Trophoblast cell (in vitro differentiated cells and primary cell): ENCODE data around the gene PIK3R1.
"Not testable (repeated sequence)": the region's sequence is repeated elsewhere in the genome, so short reads cannot be mapped to it uniquely, and the experiment has no call there.

ENCODE experiments used
- DNase-seq, 2 donors: peaks; one replicate each; pipeline ENCODE4 v3.0.0-alpha.2; 2016
- H2AFZ ChIP-seq: 2 replicates; pipeline ENCODE4 v1.6.1; 2013; ENCODE audit warnings: low read length, moderate library complexity, mild to moderate bottlenecking; ENCODE audit not compliant: insufficient read depth, poor library complexity
- H2AK5ac ChIP-seq: 2 replicates; pipeline ENCODE4 v1.6.1; 2013; ENCODE audit warnings: mild to moderate bottlenecking, low read length
- H2BK120ac ChIP-seq: 2 replicates; pipeline ENCODE4 v1.6.1; 2013; ENCODE audit warnings: low read length, mild to moderate bottlenecking, moderate library complexity; ENCODE audit not compliant: insufficient read depth, poor library complexity
- H2BK12ac ChIP-seq: 2 replicates; pipeline ENCODE4 v1.6.1; 2013; ENCODE audit warnings: mild to moderate bottlenecking, low read length, moderate library complexity
- H2BK5ac ChIP-seq: 2 replicates; pipeline ENCODE4 v1.6.1; 2013; ENCODE audit warnings: low read length, low read depth, moderate library complexity, mild to moderate bottlenecking; ENCODE audit not compliant: poor library complexity
- H3K14ac ChIP-seq: 2 replicates; pipeline ENCODE4 v1.6.1; 2013; ENCODE audit warnings: mild to moderate bottlenecking, low read length
- H3K18ac ChIP-seq: 2 replicates; pipeline ENCODE4 v1.6.1; 2013; ENCODE audit warnings: mild to moderate bottlenecking, low read length
- H3K23ac ChIP-seq: 2 replicates; pipeline ENCODE4 v1.6.1; 2013; ENCODE audit warnings: low read length
- H3K27ac ChIP-seq: 2 replicates; pipeline ENCODE4 v1.5.1; 2013; ENCODE audit warnings: low read depth, mild to moderate bottlenecking, inconsistent platforms, low read length, moderate library complexity
- H3K27me3 ChIP-seq: 2 replicates; pipeline ENCODE4 v1.6.1; 2013; ENCODE audit warnings: inconsistent platforms, mild to moderate bottlenecking, low read length, moderate library complexity; ENCODE audit not compliant: insufficient read depth
- H3K36me3 ChIP-seq, 2 experiments: 1 replicate in 1 of 2; 2 replicates in 1 of 2; pipeline ENCODE4 v1.6.1; 2013; ENCODE audit warnings: low read length in 2 of 2, mild to moderate bottlenecking in 2 of 2, moderate library complexity in 1 of 2; ENCODE audit not compliant: insufficient read depth in 2 of 2, control insufficient read depth in 1 of 2
- H3K4ac ChIP-seq: 2 replicates; pipeline ENCODE4 v1.6.1; 2013; ENCODE audit warnings: low read depth, mild to moderate bottlenecking, low read length, moderate library complexity
- H3K4me1 ChIP-seq, 2 experiments: 1 replicate in 1 of 2; 2 replicates in 1 of 2; pipeline ENCODE4 v1.6.1; 2013; ENCODE audit warnings: low read length in 2 of 2, mild to moderate bottlenecking in 2 of 2, moderate library complexity in 1 of 2; ENCODE audit not compliant: insufficient read depth in 2 of 2, control insufficient read depth in 1 of 2
- H3K4me2 ChIP-seq: 2 replicates; pipeline ENCODE4 v1.6.1; 2013; ENCODE audit warnings: inconsistent platforms, mild to moderate bottlenecking, low read length, moderate library complexity
- H3K4me3 ChIP-seq: 2 replicates; pipeline ENCODE4 v1.5.1; 2013; ENCODE audit warnings: mild to moderate bottlenecking, low read depth, low read length, inconsistent platforms
- H3K79me1 ChIP-seq: one replicate; pipeline ENCODE4 v1.6.1; 2013; ENCODE audit warnings: low read length
- H3K79me2 ChIP-seq: 2 replicates; pipeline ENCODE4 v1.6.1; 2013; ENCODE audit warnings: low read length, mild to moderate bottlenecking; ENCODE audit not compliant: control insufficient read depth, insufficient read depth, poor library complexity
- H3K9ac ChIP-seq: 2 replicates; pipeline ENCODE4 v1.6.1; 2013; ENCODE audit warnings: mild to moderate bottlenecking, low read length
- H3K9me3 ChIP-seq: 2 replicates; pipeline ENCODE4 v1.6.1; 2013; ENCODE audit warnings: low read depth, mild to moderate bottlenecking, control low read depth, inconsistent platforms, low read length; ENCODE audit not compliant: insufficient read depth
- H4K12ac ChIP-seq: 2 replicates; pipeline ENCODE4 v1.6.1; 2013; ENCODE audit warnings: low read depth, mild to moderate bottlenecking, low read length, moderate library complexity
- H4K8ac ChIP-seq: 2 replicates; pipeline ENCODE4 v1.6.1; 2013; ENCODE audit warnings: low read depth, mild to moderate bottlenecking, low read length, moderate library complexity
- H4K91ac ChIP-seq: one replicate; pipeline ENCODE4 v1.6.1; 2013; ENCODE audit warnings: low read depth, mild to moderate bottlenecking, low read length, moderate library complexity
- WGBS: extraction: QIAGEN DNeasy Blood & Tissue Kit; methylation state at CpG from one replicate; pipeline ENCODE4 v1.1.7; 2013; ENCODE audit warnings: missing lambda C conversion rate; ENCODE audit not compliant: insufficient read length, insufficient coverage; ENCODE audit errors: extremely low coverage; 5-methylcytosine and 5-hydroxymethylcytosine counted together

The PIK3R1 gene

GRCh38 chr5:68235229-68235628 is 19.7 kb downstream of the PIK3R1 start:
- H3K4me2 ChIP-seq, H4K12ac ChIP-seq, H3K79me1 ChIP-seq, H3K36me3 ChIP-seq, H3K9me3 ChIP-seq, H3K18ac ChIP-seq, H2AK5ac ChIP-seq, H2BK120ac ChIP-seq, H3K9ac ChIP-seq, H3K4me3 ChIP-seq, H3K79me2 ChIP-seq, H3K23ac ChIP-seq, H2BK5ac ChIP-seq, H3K14ac ChIP-seq, H2BK12ac ChIP-seq, DNase-seq, H3K27ac ChIP-seq, H3K27me3 ChIP-seq, H3K4ac ChIP-seq, H4K91ac ChIP-seq, H4K8ac ChIP-seq, H2AFZ ChIP-seq: not testable (repeated sequence)
- WGBS: no CpG with 5 or more reads among the region's 2 CpGs
- H3K4me1 ChIP-seq: peaks cover 5 to 15% of the 10 kb centered on the region in 2 experiments

- Histone ChIP-seq H3K4me1 (peaks cover 3% of the 10 kb centered on the region in 2 experiments), H4K91ac (no peak overlapping the region), H3K36me3 (peaks cover 2 to 3% of the 10 kb centered on the region in 2 experiments), H2BK120ac (no peak overlapping the region), H3K79me2 (peaks cover 1% of the 10 kb centered on the region), H3K9me3 (no peaks in the 10 kb centered on the region), H3K4me3 (no peak overlapping the region), H2BK12ac (no peak overlapping the region), H2AFZ (no peak overlapping the region), H3K9ac (no peak overlapping the region), H3K23ac (no peak overlapping the region), H3K79me1 (no peaks in the 10 kb centered on the region), H2AK5ac (no peak overlapping the region), H3K27ac (no peak overlapping the region), H4K12ac (no peak overlapping the region), H4K8ac (no peak overlapping the region), H3K4me2 (no peak overlapping the region), H3K4ac (no peak overlapping the region), H3K27me3 (no peaks in the 10 kb centered on the region), H2BK5ac (no peak overlapping the region), H3K14ac (no peak overlapping the region), H3K18ac (no peak overlapping the region)
- no CpG with 5 or more reads among the region's 2 CpGs for whole genome bisulfite sequencing
- no peak for DNase-seq
Measured at GRCh38 chr5:68237715-68238114, 22.2 kb downstream of the PIK3R1 start.

- Histone ChIP-seq H3K79me1 (no peaks in the 10 kb centered on the region), H2AFZ (no peak overlapping the region), H3K79me2 (peaks cover 1% of the 10 kb centered on the region), H4K8ac (peak overlapping the region; percentile 35), H3K27ac (no peak overlapping the region), H3K14ac (no peak overlapping the region), H3K4me2 (no peak overlapping the region), H3K18ac (peak overlapping the region; percentile 40), H4K91ac (no peak overlapping the region), H2BK120ac (no peak overlapping the region), H2BK5ac (no peak overlapping the region), H4K12ac (peak overlapping the region; percentile 26), H2AK5ac (no peak overlapping the region), H3K27me3 (no peaks in the 10 kb centered on the region), H3K23ac (no peak overlapping the region), H2BK12ac (no peak overlapping the region), H3K4me3 (no peak overlapping the region), H3K4me1 (peaks cover 3% of the 10 kb centered on the region in 2 experiments), H3K4ac (no peak overlapping the region), H3K9ac (no peak overlapping the region), H3K36me3 (peaks cover 3% of the 10 kb centered on the region in 2 experiments), H3K9me3 (no peaks in the 10 kb centered on the region)
- whole genome bisulfite sequencing: no CpG with 5 or more reads among the region's 7 CpGs
- peak in 1 of 2 donors; percentile 39 for DNase-seq
Measured at GRCh38 chr5:68239487-68239886, 23.9 kb downstream of the PIK3R1 start.

- no peak overlapping the region for H4K8ac ChIP-seq
- no peak overlapping the region for H4K91ac ChIP-seq
- no peak overlapping the region for H4K12ac ChIP-seq
- H3K9me3 ChIP-seq: no peaks in the 10 kb centered on the region
- no peak overlapping the region for H2BK5ac ChIP-seq
- H3K4me3 ChIP-seq: no peak overlapping the region
- no peak overlapping the region for H2BK12ac ChIP-seq
- no peaks in the 10 kb centered on the region for H3K27me3 ChIP-seq
- H3K36me3 ChIP-seq: peaks cover 2 to 3% of the 10 kb centered on the region in 2 experiments
- H3K27ac ChIP-seq: no peak overlapping the region
- H3K14ac ChIP-seq: no peak overlapping the region
- no peak overlapping the region for H2AK5ac ChIP-seq
- no peak for DNase-seq
- H3K18ac ChIP-seq: no peak overlapping the region
- H3K4ac ChIP-seq: no peak overlapping the region
- H3K9ac ChIP-seq: no peak overlapping the region
- H3K79me1 ChIP-seq: no peaks in the 10 kb centered on the region
- H3K23ac ChIP-seq: no peak overlapping the region
- no peak overlapping the region for H3K4me2 ChIP-seq
- peaks cover 1% of the 10 kb centered on the region for H3K79me2 ChIP-seq
- no peak overlapping the region for H2AFZ ChIP-seq
- H2BK120ac ChIP-seq: no peak overlapping the region
- peaks cover 3 to 5% of the 10 kb centered on the region in 2 experiments for H3K4me1 ChIP-seq
Measured at GRCh38 chr5:68240202-68240601, 24.6 kb downstream of the PIK3R1 start.
